IMR-90 (cell line): Measurements from ENCODE around the gene NR2F2. TPM values are rescaled to one million over a fixed set of nuclear protein-coding genes. Genes with fewer than 3 reads are reported as not detected.

ENCODE experiments used
- ATAC-seq: fragments of 200-7000 bp; cut with Tn5 transposase; 2 replicates; pipeline ENCODE4 v1.9.1; 2020; ENCODE audit warnings: low read depth, mild to moderate bottlenecking, moderate library complexity
- BruUV-seq: library from RNA; stranded (reverse); fragments of 400-500 nt; replicated peaks from 2 replicates; lab custom pipeline; 2021; lab: Mats Ljungman, UMichigan
- CTCF ChIA-PET: fragments of 300-600 bp; formaldehyde crosslinking; extraction: SDS; loops from one replicate; lab custom pipeline; 2021; ENCODE audit warnings: antibody characterized with exemption; lab: Yijun Ruan, JAX
- POLR2A ChIA-PET: fragments of 300-600 bp; sonication (Branson Sonifier 250); formaldehyde crosslinking; loops from one replicate; lab custom pipeline; 2022; ENCODE audit warnings: antibody characterized with exemption; ENCODE audit not compliant: unreplicated experiment; lab: Charles Lee
- DNase-seq: peaks from one replicate; pipeline ENCODE4 v3.0.0; 2013
- H2AFZ ChIP-seq: replicated peaks from 2 replicates; pipeline ENCODE3; 2013; ENCODE audit warnings: low read length, mild to moderate bottlenecking; ENCODE audit not compliant: poor library complexity
- H2AK5ac ChIP-seq: 2 replicates; pipeline ENCODE4 v1.6.1; 2013; ENCODE audit warnings: low read depth, low read length, inconsistent platforms
- H2AK9ac ChIP-seq: replicated peaks from 2 replicates; pipeline ENCODE3; 2013; ENCODE audit warnings: mild to moderate bottlenecking, low read depth, low read length, moderate library complexity; ENCODE audit not compliant: poor library complexity
- H2BK120ac ChIP-seq: 2 replicates; pipeline ENCODE4 v1.6.1; 2013; ENCODE audit warnings: low read depth, low read length, inconsistent platforms
- H2BK15ac ChIP-seq: 3 replicates; pipeline ENCODE4 v1.6.1; 2013; ENCODE audit warnings: low read depth, low read length, inconsistent platforms
- H2BK20ac ChIP-seq: 2 replicates; pipeline ENCODE4 v1.6.1; 2013; ENCODE audit warnings: low read depth, mild to moderate bottlenecking, inconsistent platforms, low read length, moderate library complexity
- H2BK5ac ChIP-seq: 2 replicates; pipeline ENCODE4 v1.6.1; 2013; ENCODE audit warnings: mild to moderate bottlenecking, low read depth, low read length, inconsistent platforms; ENCODE audit not compliant: poor library complexity, severe bottlenecking
- H3K14ac ChIP-seq: replicated peaks from 2 replicates; pipeline ENCODE4 v1.6.1; 2013; ENCODE audit warnings: low read depth, low read length, inconsistent platforms
- H3K18ac ChIP-seq: 2 replicates; pipeline ENCODE4 v1.6.1; 2013; ENCODE audit warnings: low read depth, low read length, control low read depth
- H3K23ac ChIP-seq: 2 replicates; pipeline ENCODE4 v1.6.1; 2013; ENCODE audit warnings: low read depth, low read length, inconsistent platforms
- H3K27ac ChIP-seq: 2 replicates; pipeline ENCODE4 v1.5.1; 2013; ENCODE audit warnings: mild to moderate bottlenecking, control low read depth, low read length; ENCODE audit not compliant: insufficient read depth
- H3K27me3 ChIP-seq: 2 replicates; pipeline ENCODE4 v1.6.1; 2013; ENCODE audit warnings: low read length; ENCODE audit not compliant: control insufficient read depth, insufficient read depth
- H3K36me3 ChIP-seq: 2 replicates; pipeline ENCODE4 v1.6.1; 2013; ENCODE audit warnings: low read length, mixed read lengths; ENCODE audit not compliant: control insufficient read depth, insufficient read depth
- H3K4ac ChIP-seq: 2 replicates; pipeline ENCODE4 v1.6.1; 2013; ENCODE audit warnings: low read depth, low read length, inconsistent platforms
- H3K4me1 ChIP-seq: 2 replicates; pipeline ENCODE4 v1.6.1; 2013; ENCODE audit warnings: low read length, mixed read lengths; ENCODE audit not compliant: control insufficient read depth, insufficient read depth
- H3K4me2 ChIP-seq: 2 replicates; pipeline ENCODE4 v1.6.1; 2013; ENCODE audit warnings: low read depth, mild to moderate bottlenecking, control low read depth, low read length, moderate library complexity
- H3K4me3 ChIP-seq: 2 replicates; pipeline ENCODE4 v1.5.1; 2013; ENCODE audit warnings: low read depth, mild to moderate bottlenecking, control low read depth, low read length, moderate library complexity; ENCODE audit not compliant: insufficient read depth
- H3K56ac ChIP-seq: 2 replicates; pipeline ENCODE4 v1.6.1; 2013; ENCODE audit warnings: low read length, inconsistent platforms; ENCODE audit not compliant: insufficient read depth; ENCODE audit errors: extremely low read depth
- H3K79me1 ChIP-seq, 2 experiments: 2 replicates each; pipeline ENCODE4 v1.6.1; 2013; ENCODE audit warnings: low read length in 2 of 2, inconsistent platforms in 1 of 2, low read depth in 1 of 2
- H3K9ac ChIP-seq: 2 replicates; pipeline ENCODE4 v1.6.1; 2013; ENCODE audit warnings: low read depth, low read length, control low read depth
- H3K9me1 ChIP-seq: 2 replicates; pipeline ENCODE4 v1.6.1; 2013; ENCODE audit warnings: low read length, inconsistent platforms; ENCODE audit not compliant: insufficient read depth
- H3K9me3 ChIP-seq: 2 replicates; pipeline ENCODE4 v1.6.1; 2013; ENCODE audit warnings: low read length; ENCODE audit not compliant: control insufficient read depth, insufficient read depth
- H4K20me1 ChIP-seq: 2 replicates; pipeline ENCODE4 v1.6.1; 2013; ENCODE audit warnings: low read length, inconsistent platforms; ENCODE audit not compliant: insufficient read depth
- H4K5ac ChIP-seq: 2 replicates; pipeline ENCODE4 v1.6.1; 2013; ENCODE audit warnings: mild to moderate bottlenecking, low read depth, low read length, control low read depth
- H4K8ac ChIP-seq, 2 experiments: 2 replicates each; pipeline ENCODE4 v1.6.1; 2013; ENCODE audit warnings: low read depth in 2 of 2, low read length in 2 of 2, control low read depth in 1 of 2, inconsistent platforms in 1 of 2
- H4K91ac ChIP-seq: 2 replicates; pipeline ENCODE4 v1.6.1; 2013; ENCODE audit warnings: low read depth, low read length, inconsistent platforms; ENCODE audit not compliant: insufficient read depth
- CEBPB ChIP-seq: IDR thresholded peaks from 2 replicates; pipeline ENCODE4 v1.6.1; 2012; ENCODE audit warnings: low read depth, low read length, improper control_type of control experiment
- MAZ ChIP-seq: IDR thresholded peaks from 2 replicates; pipeline ENCODE4 v1.6.1; 2012; ENCODE audit warnings: low read depth, mild to moderate bottlenecking, low read length, improper control_type of control experiment, moderate library complexity, borderline replicate concordance
- WGBS, 2 experiments: methylation state at CpG; one replicate each; pipeline versions ENCODE4 v1.1.5 to v1.1.7; 2013; ENCODE audit warnings: missing lambda C conversion rate in 2 of 2; ENCODE audit not compliant: insufficient read length in 1 of 2; ENCODE audit errors: extremely low coverage in 2 of 2; 5-methylcytosine and 5-hydroxymethylcytosine counted together
- dilution Hi-C: fragments of 300-500 bp; cut with HindIII; formaldehyde crosslinking; loops from one replicate; pipeline ENCODE4 v1.14.3; 2018; ENCODE audit warnings: low sequenced_read_pairs; ENCODE audit not compliant: unreplicated experiment
- in situ Hi-C: fragments of 300-500 bp; cut with MboI; formaldehyde crosslinking; loops from 3 replicates; pipeline ENCODE4 v1.14.3; 2019; ENCODE audit warnings: low sequenced_read_pairs, inconsistent platforms, mixed read lengths
- intact Hi-C: fragments of 100-400 bp; cut with micrococcal nuclease; formaldehyde crosslinking; loops from 2 replicates; pipeline ENCODE4 v1.10.0; 2022
- polyA plus RNA-seq, 3 experiments: library from polyadenylated mRNA; depleted of rRNA; stranded (reverse); fragments of >200 nt; gene quantifications; 2 replicates each; pipeline ENCODE4 v1.2.3, GENCODE V29; 2012; ENCODE audit warnings: low replicate concordance in 1 of 3
- total RNA-seq: library from RNA; depleted of rRNA; stranded (reverse); fragments of >200 nt; gene quantifications from 2 replicates; pipeline ENCODE4 v1.2.3, GENCODE V29; 2012
- TF ChIP-seq, protein P1 (sequence below): conservative IDR thresholded peaks from 2 replicates; pipeline ENCODE4 v1.5.1; 2012; ENCODE audit warnings: mild to moderate bottlenecking, low read depth, low read length, improper control_type of control experiment

The NR2F2 gene
- total and polyA plus RNA-seq, 2 of the 4 experiments (the other 2 are of a cell fraction): 20.3 to 161 TPM

- Histone ChIP-seq H3K14ac (peak overlapping the region; percentile 80), H3K79me1 (peaks cover 11 to 45% of the 10 kb centered on the region in 2 experiments), H3K27ac (peak overlapping the region; percentile 77), H4K8ac (peak overlapping the region; percentile 48 to 74), H2AK9ac (peak overlapping the region; percentile 56), H4K5ac (peak overlapping the region; percentile 90), H3K56ac (no peak overlapping the region), H3K23ac (peak overlapping the region; percentile 74), H2AFZ (peak overlapping the region; percentile 81), H3K9ac (peak overlapping the region; percentile 27), H2AK5ac (peak overlapping the region; percentile 59; the same call in 1 of the 2 replicates), H4K20me1 (no peaks in the 10 kb centered on the region), H3K4me1 (peaks cover 13% of the 10 kb centered on the region), H3K36me3 (0 out of 2 replicates have a peak, but pooled peaks cover 2% of the 10 kb centered on the region), H3K9me3 (no peaks in the 10 kb centered on the region), H3K27me3 (no peaks in the 10 kb centered on the region), H2BK20ac (peak overlapping the region; percentile 27), H3K4me3 (peak overlapping the region; percentile 16; the same call in 1 of the 2 replicates), H2BK5ac (peak overlapping the region; percentile 96), H4K91ac (peak overlapping the region; percentile 76), H3K4ac (peak overlapping the region; percentile 86), H3K9me1 (no peaks in the 10 kb centered on the region), H2BK15ac (peak overlapping the region; percentile 88; the same call in 2 of the 3 replicates), H3K18ac (peak overlapping the region; percentile 89), H3K4me2 (peak overlapping the region; percentile 90), H2BK120ac (peak overlapping the region; percentile 82)
- intact Hi-C loops: loop anchor here (10.0 kb wide), 3 partner anchors 470 to 670 kb away; no protein-coding TSS in a partner anchor
- 80% methylated on average over 1 of the region's 12 CpGs; no CpG with 5 or more reads in 1 of the 2 experiments for WGBS, 2 experiments
- ChIA-PET CTCF (no interaction called here), POLR2A (interaction anchor here (0.6 kb wide), 1 partner anchor 1726 kb away, joined by 3 read pairs; no protein-coding TSS in a partner anchor)
- in situ Hi-C loops: no loop called here
- dilution Hi-C loops: no loop called here
- no TSS peak for BruUV-seq
- peak; percentile 54 for DNase-seq
- peak; percentile 66; the same call in 1 of the 2 replicates for TF ChIP-seq MAZ
- TF ChIP-seq, protein P1, sequence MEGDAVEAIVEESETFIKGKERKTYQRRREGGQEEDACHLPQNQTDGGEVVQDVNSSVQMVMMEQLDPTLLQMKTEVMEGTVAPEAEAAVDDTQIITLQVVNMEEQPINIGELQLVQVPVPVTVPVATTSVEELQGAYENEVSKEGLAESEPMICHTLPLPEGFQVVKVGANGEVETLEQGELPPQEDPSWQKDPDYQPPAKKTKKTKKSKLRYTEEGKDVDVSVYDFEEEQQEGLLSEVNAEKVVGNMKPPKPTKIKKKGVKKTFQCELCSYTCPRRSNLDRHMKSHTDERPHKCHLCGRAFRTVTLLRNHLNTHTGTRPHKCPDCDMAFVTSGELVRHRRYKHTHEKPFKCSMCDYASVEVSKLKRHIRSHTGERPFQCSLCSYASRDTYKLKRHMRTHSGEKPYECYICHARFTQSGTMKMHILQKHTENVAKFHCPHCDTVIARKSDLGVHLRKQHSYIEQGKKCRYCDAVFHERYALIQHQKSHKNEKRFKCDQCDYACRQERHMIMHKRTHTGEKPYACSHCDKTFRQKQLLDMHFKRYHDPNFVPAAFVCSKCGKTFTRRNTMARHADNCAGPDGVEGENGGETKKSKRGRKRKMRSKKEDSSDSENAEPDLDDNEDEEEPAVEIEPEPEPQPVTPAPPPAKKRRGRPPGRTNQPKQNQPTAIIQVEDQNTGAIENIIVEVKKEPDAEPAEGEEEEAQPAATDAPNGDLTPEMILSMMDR: no peak
- TF ChIP-seq CEBPB: peak; percentile 15; the same call in 1 of the 2 replicates
- ATAC-seq: no peak
Measured at GRCh38 chr15:96324192-96324895, 6.2 kb upstream of the NR2F2 start.
